ENCODE measurements around the gene EARS2. TPM values are rescaled to one million over a fixed set of nuclear protein-coding genes. Genes with fewer than 3 reads are reported as not detected.

The EARS2 gene
- total RNA-seq, 2 donors from 2014 or later = 18.2 to 83.1 TPM

GRCh38 chr16:23509782-23510163, 47.4 kb downstream of the EARS2 start:
- peak; percentile 27 for ATAC-seq
- peak; percentile 36 to 45 (median 42) for DNase-seq
- no peaks in the 10 kb centered on the region for H3K36me3 ChIP-seq (replicated peaks in 1 of 2; ENCODE audit: insufficient read depth in 1 of 2, low read depth in 2 of 2)
- TF ChIP-seq, protein P1, sequence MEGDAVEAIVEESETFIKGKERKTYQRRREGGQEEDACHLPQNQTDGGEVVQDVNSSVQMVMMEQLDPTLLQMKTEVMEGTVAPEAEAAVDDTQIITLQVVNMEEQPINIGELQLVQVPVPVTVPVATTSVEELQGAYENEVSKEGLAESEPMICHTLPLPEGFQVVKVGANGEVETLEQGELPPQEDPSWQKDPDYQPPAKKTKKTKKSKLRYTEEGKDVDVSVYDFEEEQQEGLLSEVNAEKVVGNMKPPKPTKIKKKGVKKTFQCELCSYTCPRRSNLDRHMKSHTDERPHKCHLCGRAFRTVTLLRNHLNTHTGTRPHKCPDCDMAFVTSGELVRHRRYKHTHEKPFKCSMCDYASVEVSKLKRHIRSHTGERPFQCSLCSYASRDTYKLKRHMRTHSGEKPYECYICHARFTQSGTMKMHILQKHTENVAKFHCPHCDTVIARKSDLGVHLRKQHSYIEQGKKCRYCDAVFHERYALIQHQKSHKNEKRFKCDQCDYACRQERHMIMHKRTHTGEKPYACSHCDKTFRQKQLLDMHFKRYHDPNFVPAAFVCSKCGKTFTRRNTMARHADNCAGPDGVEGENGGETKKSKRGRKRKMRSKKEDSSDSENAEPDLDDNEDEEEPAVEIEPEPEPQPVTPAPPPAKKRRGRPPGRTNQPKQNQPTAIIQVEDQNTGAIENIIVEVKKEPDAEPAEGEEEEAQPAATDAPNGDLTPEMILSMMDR (IDR thresholded peaks at IDR 0.05) = no peak
- no peak for TF ChIP-seq POLR2A (IDR thresholded peaks at IDR 0.05)
- H3K27ac ChIP-seq = peak overlapping the region; percentile 83 to 93 (median 92)
- H3K9me3 ChIP-seq = no peaks in the 10 kb centered on the region
- 0 to 1% methylated on average over 8 to 14 of the region's 17 CpGs for WGBS, 2 donors
- intact Hi-C loops (cut with DNase I) = loop anchor here (10.0 kb wide), 1 partner anchor 45 kb away; the partner anchor contains the start of genes EARS2 and UBFD1
- no peaks in the 10 kb centered on the region for H3K27me3 ChIP-seq
- peak overlapping the region; percentile 70 to 85 for H3K4me3 ChIP-seq
- peaks cover 46% of the 10 kb centered on the region for H3K4me1 ChIP-seq

- WGBS, 2 donors = 2 to 5% methylated on average over 5 of the region's 5 CpGs
- peak overlapping the region; percentile 59 to 93 (median 92) for H3K27ac ChIP-seq
- intact Hi-C loops (cut with DNase I) = loop anchor here (10.0 kb wide), 1 partner anchor 45 kb away; the partner anchor contains the start of genes EARS2 and UBFD1
- no peak for DNase-seq
- peak in 1 of 3 donors; percentile 2 for TF ChIP-seq POLR2A (IDR thresholded peaks at IDR 0.05)
- TF ChIP-seq, protein P1 (IDR thresholded peaks at IDR 0.05) = no peak
- peaks cover 50% of the 10 kb centered on the region for H3K4me1 ChIP-seq
- H3K4me3 ChIP-seq = peak overlapping the region; percentile 70 to 85
- H3K9me3 ChIP-seq = no peaks in the 10 kb centered on the region
- H3K36me3 ChIP-seq (replicated peaks in 1 of 2; ENCODE audit: insufficient read depth in 1 of 2, low read depth in 2 of 2) = no peaks in the 10 kb centered on the region
- H3K27me3 ChIP-seq = no peaks in the 10 kb centered on the region
- ATAC-seq = no peak
Observed at GRCh38 chr16:23509441-23509754, 47.8 kb downstream of the EARS2 start.

DNA sequence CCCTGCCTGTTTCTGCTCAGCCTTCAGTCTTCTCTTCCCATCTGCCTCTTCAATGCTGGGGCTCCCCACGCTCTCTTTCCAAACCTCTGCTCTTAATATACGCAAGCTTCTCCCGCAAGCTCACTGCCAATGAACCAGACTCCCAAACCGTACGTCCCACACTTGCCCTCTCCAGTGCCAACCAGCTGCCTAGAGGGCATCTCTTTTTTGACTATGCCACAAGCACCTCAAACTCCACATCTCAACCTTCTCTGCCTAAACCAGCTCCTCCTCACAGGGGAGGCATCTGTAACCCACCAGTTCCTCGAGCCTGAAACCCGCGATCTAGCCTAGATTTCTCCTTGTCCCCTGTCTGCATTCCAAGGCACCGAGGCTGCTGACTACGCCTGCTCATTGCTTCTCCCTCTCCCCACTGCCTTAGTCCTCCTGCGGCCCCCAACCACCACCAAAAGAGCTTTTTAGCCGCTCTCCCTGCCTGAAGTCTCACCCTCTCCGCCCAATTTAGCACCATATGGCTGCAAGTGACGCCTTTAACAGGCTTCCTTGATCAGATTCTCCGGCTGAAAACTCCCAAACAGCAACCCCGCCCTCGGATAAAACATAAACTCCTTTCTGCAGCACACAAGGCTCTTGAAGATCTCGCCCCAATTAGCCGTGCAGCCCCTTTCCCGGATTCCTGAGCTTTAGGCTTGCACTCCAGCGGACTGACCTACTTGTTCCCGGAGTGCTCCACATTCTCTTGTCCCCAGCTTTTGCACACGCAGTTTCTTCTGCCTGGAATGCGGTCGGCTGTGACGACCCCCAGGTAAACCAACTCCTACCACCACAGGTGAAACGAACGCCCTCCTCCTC, 48.3 kb downstream of the EARS2 start:
- 7 to 12% methylated on average over 28 of the region's 28 CpGs for WGBS, 2 donors
- H3K27ac ChIP-seq = peak overlapping the region; percentile 59 to 93 (median 92)
- no peaks in the 10 kb centered on the region for H3K27me3 ChIP-seq
- H3K4me1 ChIP-seq = peaks cover 56% of the 10 kb centered on the region
- peak overlapping the region; percentile 70 to 85 for H3K4me3 ChIP-seq
- intact Hi-C loops (cut with DNase I) = loop anchor here (10.0 kb wide), 1 partner anchor 46 kb away; the partner anchor contains the start of genes EARS2 and UBFD1
- ATAC-seq = peak; percentile 4
- H3K36me3 ChIP-seq (replicated peaks in 1 of 2; ENCODE audit: insufficient read depth in 1 of 2, low read depth in 2 of 2) = no peaks in the 10 kb centered on the region
- peak in 2 of 3 donors; percentile 44 to 58 for TF ChIP-seq POLR2A (IDR thresholded peaks at IDR 0.05)
- TF ChIP-seq, protein P1 (IDR thresholded peaks at IDR 0.05) = no peak
- DNase-seq = peak; percentile 38 to 42 (median 40)
- no peaks in the 10 kb centered on the region for H3K9me3 ChIP-seq

- TF ChIP-seq, protein P1 (IDR thresholded peaks at IDR 0.05) = no peak
- no peak for TF ChIP-seq POLR2A (IDR thresholded peaks at IDR 0.05)
- H3K36me3 ChIP-seq (replicated peaks in 1 of 2; ENCODE audit: insufficient read depth in 1 of 2, low read depth in 2 of 2) = no peaks in the 10 kb centered on the region
- H3K4me3 ChIP-seq = no peak overlapping the region
- peak overlapping the region in 2 of 4 donors; percentile 92 to 93 for H3K27ac ChIP-seq
- H3K9me3 ChIP-seq = no peaks in the 10 kb centered on the region
- ATAC-seq (no peak), DNase-seq (no peak)
- intact Hi-C loops (cut with DNase I) = loop anchor here (10.0 kb wide), 1 partner anchor 48 kb away; the partner anchor contains the start of genes EARS2 and UBFD1
- H3K27me3 ChIP-seq = no peaks in the 10 kb centered on the region
- WGBS, 2 donors = 54 to 76% methylated on average over 8 of the region's 8 CpGs
- H3K4me1 ChIP-seq = peaks cover 75% of the 10 kb centered on the region
Observed at GRCh38 chr16:23506606-23506994, 50.5 kb downstream of the EARS2 start.
